A673 (cell line): Measurements from ENCODE around the gene SLC51A. TPM values are rescaled to one million over a fixed set of nuclear protein-coding genes. Genes with fewer than 3 reads are reported as not detected.
"Not testable (repeated sequence)": the region's sequence is repeated elsewhere in the genome, so short reads cannot be mapped to it uniquely, and the experiment has no call there.

Experiments
- BruUV-seq: library from RNA; stranded (reverse); fragments of 400-500 nt; replicated peaks from 2 replicates; lab custom pipeline; 2021; lab: Mats Ljungman, UMichigan
- CTCF ChIA-PET: fragments of 300-600 bp; sonication (Branson Sonifier 250); formaldehyde crosslinking; loops from one replicate; lab custom pipeline; 2022; ENCODE audit warnings: antibody characterized with exemption; lab: Charles Lee
- POLR2A ChIA-PET: fragments of 300-600 bp; sonication (Branson Sonifier 250); formaldehyde crosslinking; loops from one replicate; lab custom pipeline; 2022; ENCODE audit warnings: antibody characterized with exemption; ENCODE audit not compliant: low non-redundant PET; lab: Charles Lee
- DNase-seq: peaks from one replicate; pipeline ENCODE4 v3.0.0-alpha.2; 2015; ENCODE audit warnings: low spot score
- H3K27ac ChIP-seq: fragments of 200-600 bp; sonication (generic); 2 replicates; pipeline ENCODE4 v1.5.1; 2016; ENCODE audit warnings: mixed run types, low read depth, mild to moderate bottlenecking, mixed read lengths, antibody characterized with exemption, low read length; ENCODE audit not compliant: poor library complexity, severe bottlenecking
- H3K27me3 ChIP-seq: fragments of 200-600 bp; sonication (generic); replicated peaks from 2 replicates; pipeline ENCODE4 v1.6.1; 2017; ENCODE audit warnings: mixed run types, low read depth, mild to moderate bottlenecking, mixed read lengths, antibody characterized with exemption, low read length; ENCODE audit not compliant: insufficient read depth, poor library complexity
- H3K36me3 ChIP-seq: fragments of 200-600 bp; sonication (generic); 2 replicates; pipeline ENCODE4 v1.6.1; 2016; ENCODE audit warnings: mixed run types, mild to moderate bottlenecking, mixed read lengths, antibody characterized with exemption, low read length; ENCODE audit not compliant: insufficient read depth, poor library complexity, severe bottlenecking
- H3K4me1 ChIP-seq: fragments of 200-600 bp; sonication (generic); 2 replicates; pipeline ENCODE4 v1.6.1; 2017; ENCODE audit warnings: mixed run types, mild to moderate bottlenecking, mixed read lengths, antibody characterized with exemption, low read length; ENCODE audit not compliant: insufficient read depth, poor library complexity, severe bottlenecking
- H3K4me3 ChIP-seq: fragments of 200-600 bp; sonication (generic); 2 replicates; pipeline ENCODE4 v1.5.1; 2016; ENCODE audit warnings: low read depth, mixed run types, mild to moderate bottlenecking, mixed read lengths, low read length; ENCODE audit not compliant: poor library complexity, severe bottlenecking
- H3K9me3 ChIP-seq: fragments of 200-600 bp; sonication (generic); 2 replicates; pipeline ENCODE4 v1.6.1; 2016; ENCODE audit warnings: mixed run types, low read depth, mild to moderate bottlenecking, mixed read lengths, antibody characterized with exemption, low read length; ENCODE audit not compliant: poor library complexity, severe bottlenecking
- EZH2 ChIP-seq: fragments of 200-600 bp; sonication (generic); IDR thresholded peaks from 2 replicates; pipeline ENCODE4 v1.6.1; 2017; ENCODE audit warnings: borderline replicate concordance, low read depth, mild to moderate bottlenecking, mixed read lengths, antibody characterized with exemption, low read length; ENCODE audit not compliant: poor library complexity, severe bottlenecking
- intact Hi-C: fragments of 100-400 bp; cut with micrococcal nuclease; formaldehyde crosslinking; loops from one replicate; pipeline ENCODE4 v1.10.0; 2022; ENCODE audit not compliant: unreplicated experiment
- total RNA-seq: library from RNA; stranded (reverse); gene quantifications from 2 replicates; pipeline ENCODE4 v1.2.3, GENCODE V29; 2021
- TF ChIP-seq, protein P1 (sequence below): fragments of 300-800, 200-600 bp; sonication (generic); conservative IDR thresholded peaks from 2 replicates; pipeline ENCODE4 v1.5.1; 2017; ENCODE audit warnings: low read depth, mild to moderate bottlenecking, antibody characterized with exemption, low read length, moderate library complexity, mixed read lengths

The SLC51A gene
- total RNA-seq, 1 experiment from 2014 or later, result not detected

DNA sequence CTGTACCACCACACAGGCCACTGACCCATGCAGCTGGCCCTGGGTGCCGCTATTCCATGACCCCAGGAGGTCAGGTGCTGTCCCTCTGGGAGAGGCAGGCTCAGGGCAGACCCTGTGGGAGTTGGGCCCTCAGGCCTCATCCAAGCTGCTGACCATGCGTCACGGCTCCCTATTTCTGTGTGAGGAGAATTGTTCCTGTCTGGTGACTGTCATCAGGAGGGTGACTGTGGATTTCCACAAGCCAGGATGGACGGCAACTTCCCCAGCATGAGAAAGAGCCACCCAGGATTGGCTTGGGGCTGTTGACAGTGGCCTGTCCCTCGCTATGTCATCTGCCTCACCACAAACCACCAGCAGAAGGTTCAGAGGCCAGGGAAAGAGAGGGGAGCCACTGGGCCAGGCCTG is 46.5 kb upstream of the SLC51A start:
- Histone ChIP-seq H3K27ac (no peak overlapping the region), H3K36me3 (no peaks in the 10 kb centered on the region), H3K4me3 (no peak overlapping the region), H3K9me3 (no peaks in the 10 kb centered on the region), H3K4me1 (peaks cover 4% of the 10 kb centered on the region), H3K27me3 (no peaks in the 10 kb centered on the region)
- intact Hi-C loops, result no loop called here
- CTCF ChIA-PET, result no interaction called here
- TF ChIP-seq, protein P1, sequence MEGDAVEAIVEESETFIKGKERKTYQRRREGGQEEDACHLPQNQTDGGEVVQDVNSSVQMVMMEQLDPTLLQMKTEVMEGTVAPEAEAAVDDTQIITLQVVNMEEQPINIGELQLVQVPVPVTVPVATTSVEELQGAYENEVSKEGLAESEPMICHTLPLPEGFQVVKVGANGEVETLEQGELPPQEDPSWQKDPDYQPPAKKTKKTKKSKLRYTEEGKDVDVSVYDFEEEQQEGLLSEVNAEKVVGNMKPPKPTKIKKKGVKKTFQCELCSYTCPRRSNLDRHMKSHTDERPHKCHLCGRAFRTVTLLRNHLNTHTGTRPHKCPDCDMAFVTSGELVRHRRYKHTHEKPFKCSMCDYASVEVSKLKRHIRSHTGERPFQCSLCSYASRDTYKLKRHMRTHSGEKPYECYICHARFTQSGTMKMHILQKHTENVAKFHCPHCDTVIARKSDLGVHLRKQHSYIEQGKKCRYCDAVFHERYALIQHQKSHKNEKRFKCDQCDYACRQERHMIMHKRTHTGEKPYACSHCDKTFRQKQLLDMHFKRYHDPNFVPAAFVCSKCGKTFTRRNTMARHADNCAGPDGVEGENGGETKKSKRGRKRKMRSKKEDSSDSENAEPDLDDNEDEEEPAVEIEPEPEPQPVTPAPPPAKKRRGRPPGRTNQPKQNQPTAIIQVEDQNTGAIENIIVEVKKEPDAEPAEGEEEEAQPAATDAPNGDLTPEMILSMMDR, result no peak
- TF ChIP-seq EZH2, result no peak
- BruUV-seq, result no TSS peak
- POLR2A ChIA-PET, result no interaction called here
- no peak for DNase-seq

DNA sequence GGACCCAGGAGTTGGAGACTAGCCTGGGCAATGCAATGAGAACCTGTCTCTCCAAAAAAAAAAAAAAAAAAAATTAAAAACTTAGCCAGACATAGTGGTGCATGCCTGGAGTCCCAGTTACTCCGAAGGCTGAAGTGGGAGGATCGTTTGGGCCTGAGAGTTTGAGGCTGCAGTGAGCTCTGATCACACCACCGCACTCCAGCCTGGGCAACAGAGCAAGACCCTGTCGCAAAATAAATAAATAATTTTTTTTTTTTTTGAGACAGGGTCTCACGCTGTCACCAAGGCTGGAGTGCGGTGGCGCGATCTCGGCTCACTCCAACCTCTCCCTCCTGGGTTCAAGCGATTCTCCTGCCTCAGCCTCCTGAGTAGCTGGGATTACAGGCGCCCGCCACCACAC is 46.0 kb upstream of the SLC51A start:
- intact Hi-C loops, POLR2A ChIA-PET, H3K27ac ChIP-seq, DNase-seq, H3K4me3 ChIP-seq, BruUV-seq, H3K36me3 ChIP-seq, H3K9me3 ChIP-seq, H3K4me1 ChIP-seq, CTCF ChIA-PET, H3K27me3 ChIP-seq: not testable (repeated sequence)

DNA sequence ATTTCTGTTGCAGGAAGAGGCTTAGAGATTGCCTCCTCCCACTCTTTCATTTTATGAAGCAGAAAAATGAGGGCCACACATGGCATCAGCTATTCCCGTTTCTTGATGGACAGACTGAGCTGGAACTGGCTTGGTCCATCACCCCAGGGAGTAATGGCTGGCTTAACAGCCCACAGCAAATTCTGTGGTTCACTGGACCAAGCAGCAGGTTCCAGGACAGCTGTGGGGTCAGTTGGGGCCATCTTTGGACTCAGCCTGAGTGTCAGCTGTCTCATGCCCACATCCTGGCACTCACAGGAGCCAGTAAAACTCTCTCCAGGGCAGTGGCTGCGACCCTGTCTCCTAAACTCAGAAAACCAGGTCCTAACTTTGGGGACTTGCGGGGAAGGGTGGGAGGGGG is 41.7 kb upstream of the SLC51A start:
- DNase-seq, result no peak
- no peaks in the 10 kb centered on the region for H3K4me1 ChIP-seq
- no peak overlapping the region for H3K27ac ChIP-seq
- ChIA-PET POLR2A (no interaction called here), CTCF (no interaction called here)
- H3K9me3 ChIP-seq, result no peaks in the 10 kb centered on the region
- no peak overlapping the region for H3K4me3 ChIP-seq
- no TSS peak for BruUV-seq
- TF ChIP-seq, protein P1, result no peak
- TF ChIP-seq EZH2, result no peak
- intact Hi-C loops, result no loop called here
- no peaks in the 10 kb centered on the region for H3K27me3 ChIP-seq
- H3K36me3 ChIP-seq, result no peaks in the 10 kb centered on the region

DNA sequence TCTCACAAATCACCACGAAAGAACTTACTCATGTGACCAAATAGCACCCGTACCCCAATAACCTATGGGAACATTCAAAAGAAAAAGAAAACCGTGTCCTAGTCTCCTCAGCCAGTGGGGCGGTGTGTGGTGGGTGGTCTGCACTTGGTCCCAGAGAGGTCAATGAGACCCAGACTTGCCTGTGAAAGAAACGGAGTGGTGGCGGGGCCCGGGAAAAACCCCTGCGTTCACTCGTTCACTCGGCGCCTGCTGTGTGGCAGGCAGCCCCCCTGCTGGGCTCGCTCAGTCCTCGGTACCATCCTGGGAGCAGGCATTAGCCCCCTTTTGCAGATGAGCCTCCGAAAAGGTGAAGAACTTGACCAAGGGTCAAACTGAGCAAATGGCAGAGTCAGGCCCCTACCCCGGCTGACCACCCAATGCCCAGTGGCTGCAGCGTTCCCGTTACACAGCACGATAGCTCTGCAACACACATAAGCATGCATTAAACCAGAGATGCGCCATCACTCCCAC is 41.2 kb upstream of the SLC51A start:
- CTCF ChIA-PET, result no interaction called here
- intact Hi-C loops, result no loop called here
- H3K9me3 ChIP-seq, result no peaks in the 10 kb centered on the region
- no peak overlapping the region for H3K27ac ChIP-seq
- BruUV-seq, result no TSS peak
- no peak for DNase-seq
- no peaks in the 10 kb centered on the region for H3K4me1 ChIP-seq
- H3K4me3 ChIP-seq, result no peak overlapping the region
- H3K27me3 ChIP-seq, result no peaks in the 10 kb centered on the region
- H3K36me3 ChIP-seq, result no peaks in the 10 kb centered on the region
- no peak for TF ChIP-seq EZH2
- TF ChIP-seq, protein P1, result no peak
- POLR2A ChIA-PET, result no interaction called here
